ENCODE results near the gene ADAT2.
"Not testable (repeated sequence)": the region's sequence is repeated elsewhere in the genome, so short reads cannot be mapped to it uniquely, and the experiment has no call there.

ADAT2 gene

GRCh38 chr6:143450453-143451371 is at the start of gene ADAT2, which contains the start of gene PEX3:
Gene ADAT2, minus strand, starts transcription at chr6:143450695. Its CDS starts 37 bp downstream, at chr6:143450658.
Gene PEX3, plus strand, starts transcription at chr6:143450805. Its CDS starts 238 bp downstream, at chr6:143451043.
- peak; percentile 75 to 89 (median 87) for DNase-seq (ENCODE audit: low read depth in 2 of 3, low spot score in 2 of 3)

- no peak for DNase-seq (ENCODE audit: low read depth in 2 of 3, low spot score in 2 of 3)
Measured at GRCh38 chr6:143498428-143498827, 47.9 kb upstream of the ADAT2 start.

DNA sequence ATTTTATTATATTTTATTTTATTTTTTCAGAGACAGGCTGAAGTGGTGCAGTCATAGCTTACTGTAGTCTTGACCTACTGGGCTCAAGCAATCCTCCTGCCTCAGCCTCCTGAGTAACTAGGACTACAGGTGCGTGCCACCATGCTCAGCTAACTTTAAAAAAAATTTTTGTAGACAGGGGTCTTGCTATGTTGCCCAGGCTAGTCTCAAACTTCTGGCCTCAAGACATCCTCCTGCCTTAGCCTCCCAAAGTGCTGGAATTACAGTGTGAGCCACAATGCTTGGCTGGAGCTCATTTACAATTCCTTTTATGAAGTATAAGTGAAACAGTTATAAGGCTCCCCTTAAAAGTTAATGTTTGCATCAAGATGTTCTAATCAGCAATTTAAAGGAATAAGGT is 46.5 kb upstream of the ADAT2 start:
- no peak for DNase-seq (ENCODE audit: low read depth in 2 of 3, low spot score in 2 of 3)

DNA sequence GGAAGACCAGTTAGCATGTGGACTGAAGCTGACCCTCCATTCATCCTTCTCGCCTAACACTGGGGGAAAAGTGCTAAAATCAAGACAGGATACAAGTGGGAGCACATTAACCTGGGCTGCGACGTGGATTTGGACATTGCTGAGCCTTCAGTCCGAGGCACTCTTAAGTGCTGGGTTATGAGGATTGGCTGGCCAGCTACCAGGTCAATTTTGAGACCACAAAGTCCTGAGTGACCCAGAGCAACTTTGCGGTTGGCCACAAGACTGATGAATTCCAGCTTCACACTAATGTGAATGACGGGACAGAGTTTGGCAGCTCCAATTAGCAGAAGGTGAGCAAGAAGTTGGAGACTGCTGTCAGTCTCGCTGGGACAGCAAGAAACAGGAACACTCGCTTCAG is 40.3 kb upstream of the ADAT2 start:
- DNase-seq (ENCODE audit: low read depth in 2 of 3, low spot score in 2 of 3), result no peak

DNA sequence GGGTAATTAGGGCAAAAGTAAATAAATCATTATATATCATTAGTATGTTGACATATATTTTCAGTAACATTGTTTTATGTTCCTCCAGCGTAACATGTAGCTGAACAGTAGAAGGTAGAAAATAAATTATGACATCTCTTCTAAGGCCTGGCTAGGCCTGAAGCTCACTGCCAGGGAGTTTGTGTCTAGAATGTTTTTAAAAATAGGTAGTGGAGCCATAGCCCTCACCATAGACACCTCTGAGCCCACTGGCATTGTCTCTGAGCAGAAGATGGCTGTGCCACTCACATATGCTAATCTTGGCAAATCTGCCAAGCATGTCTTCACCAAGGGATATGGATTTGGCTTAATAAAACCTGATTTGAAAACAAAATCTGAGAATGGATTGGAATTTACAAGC is 39.7 kb upstream of the ADAT2 start:
- DNase-seq (ENCODE audit: low read depth in 2 of 3, low spot score in 2 of 3), result no peak

DNA sequence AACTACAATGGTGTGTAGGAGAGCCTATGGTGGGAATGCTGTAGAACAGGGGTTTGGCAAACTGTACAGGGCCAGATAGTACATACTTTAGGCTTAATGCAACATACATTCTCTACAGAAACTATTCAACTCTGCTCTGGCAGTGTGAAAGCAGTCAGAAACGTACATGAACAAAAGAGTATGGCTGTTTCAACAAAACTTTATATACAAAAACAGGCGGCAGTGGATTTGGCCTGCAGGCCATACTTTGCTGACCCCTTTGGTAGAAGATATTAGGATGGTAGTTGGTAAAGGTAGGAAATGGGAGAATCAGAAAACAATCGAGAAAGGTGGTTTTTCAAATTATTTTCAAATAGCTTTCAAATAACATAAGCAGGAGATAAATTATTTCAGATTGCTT is 36.3 kb upstream of the ADAT2 start:
- DNase-seq (ENCODE audit: low read depth in 2 of 3, low spot score in 2 of 3), result no peak

DNA sequence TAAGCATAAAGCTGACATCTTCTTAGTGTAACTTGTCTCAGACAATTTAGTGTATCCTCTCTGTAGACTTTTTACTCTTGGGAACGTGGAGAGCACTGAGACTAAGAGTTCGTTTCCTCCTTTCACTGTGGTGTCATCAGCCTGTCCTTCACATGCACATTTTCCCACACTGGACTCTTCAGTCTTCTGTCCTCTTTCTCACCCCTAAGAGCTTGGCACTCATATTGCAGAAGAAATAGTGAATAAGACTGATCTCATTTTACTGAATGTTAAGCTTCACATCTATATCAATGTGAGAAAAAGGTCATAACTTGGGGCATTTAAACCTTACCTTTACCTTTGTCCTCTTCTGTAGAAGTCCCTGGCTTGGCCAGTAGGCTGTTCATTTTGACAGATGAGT is 35.5 kb upstream of the ADAT2 start:
- DNase-seq (ENCODE audit: low read depth in 2 of 3, low spot score in 2 of 3), result no peak

DNA sequence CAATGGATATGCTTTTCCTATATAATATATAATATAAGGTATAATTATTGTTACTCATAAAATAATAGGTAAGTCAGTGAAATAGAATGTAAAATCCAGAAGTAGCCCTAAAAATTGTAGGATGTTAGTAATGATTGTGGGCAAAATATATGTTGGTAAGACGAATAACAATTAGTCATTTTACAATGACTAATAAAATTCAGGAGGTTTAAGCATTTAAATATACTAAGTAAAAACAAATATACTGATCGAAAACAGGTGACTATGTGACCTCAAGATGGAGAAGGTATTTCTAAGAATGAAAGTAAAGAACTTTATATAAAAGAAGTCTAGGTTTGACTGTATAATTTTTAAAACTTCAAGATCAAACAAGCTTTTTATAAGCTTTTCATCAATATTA is 32.1 kb upstream of the ADAT2 start:
- no peak for DNase-seq (ENCODE audit: low read depth in 2 of 3, low spot score in 2 of 3)

GRCh38 chr6:143478479-143479062 is 28.1 kb upstream of the ADAT2 start:
- no peak for DNase-seq (ENCODE audit: low read depth in 2 of 3, low spot score in 2 of 3)

GRCh38 chr6:143476545-143476944 is 26.1 kb upstream of the ADAT2 start:
- DNase-seq (ENCODE audit: low read depth in 2 of 3, low spot score in 2 of 3), result no peak

DNA sequence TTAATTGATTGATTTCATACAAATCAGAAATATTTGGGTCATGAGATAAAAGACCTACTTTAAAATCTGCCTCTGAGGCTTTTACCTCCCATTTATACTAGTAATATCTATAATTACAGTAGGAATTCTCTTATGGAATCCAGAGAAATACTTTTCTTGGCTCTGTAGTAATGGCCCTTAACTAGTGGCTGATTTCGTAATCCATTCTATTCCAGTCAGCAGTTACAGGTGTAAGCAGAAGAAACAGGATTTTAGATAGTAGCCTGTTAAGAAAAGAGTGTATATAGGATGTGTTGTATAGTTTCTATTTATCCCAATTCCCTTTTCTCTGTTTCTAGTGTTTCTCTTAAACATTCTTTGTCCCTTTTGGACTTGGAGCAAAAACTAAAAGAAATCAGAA is 21.3 kb upstream of the ADAT2 start:
- no peak for DNase-seq (ENCODE audit: low read depth in 2 of 3, low spot score in 2 of 3)

DNA sequence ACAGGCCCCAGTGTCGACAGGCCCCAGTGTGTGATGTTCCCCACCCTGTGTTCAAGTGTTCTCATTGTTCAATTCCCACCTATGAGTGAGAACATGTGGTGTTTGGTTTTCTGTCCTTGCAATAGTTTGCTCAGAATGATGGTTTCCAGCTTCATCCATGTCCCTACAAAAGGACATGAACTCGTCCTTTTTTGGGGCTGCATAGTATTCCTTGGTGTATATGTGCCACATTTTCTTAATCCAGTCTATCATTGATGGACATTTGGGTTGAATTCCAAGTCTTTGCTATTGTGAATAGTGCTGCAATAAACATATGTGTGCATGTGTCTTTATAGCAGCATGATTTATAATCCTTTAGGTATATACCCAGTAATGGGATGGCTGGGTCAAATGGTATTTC is 18.3 kb upstream of the ADAT2 start:
- not testable (repeated sequence) for DNase-seq (ENCODE audit: low read depth in 2 of 3, low spot score in 2 of 3)

GRCh38 chr6:143468026-143468425 is 17.5 kb upstream of the ADAT2 start:
- DNase-seq (ENCODE audit: low read depth in 2 of 3, low spot score in 2 of 3), result no peak

DNA sequence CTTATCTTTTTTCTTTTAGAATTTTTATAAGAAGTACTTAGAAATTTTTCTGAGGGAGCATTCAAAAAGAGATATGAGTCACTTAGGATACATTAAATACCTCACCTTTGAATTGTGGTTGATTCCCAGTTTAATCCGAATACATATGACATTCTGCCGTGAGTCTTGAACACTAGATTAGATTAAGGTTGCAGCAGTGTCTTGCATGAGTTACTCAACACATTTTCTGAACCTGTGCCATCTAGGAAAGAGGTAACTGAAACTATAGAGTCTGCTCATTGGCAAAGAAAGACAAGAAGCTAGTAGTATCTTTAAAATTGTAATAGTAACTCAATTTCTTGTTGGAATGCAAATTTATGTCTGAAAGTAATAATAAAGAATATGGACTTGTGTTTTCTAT is 15.1 kb upstream of the ADAT2 start:
- DNase-seq (ENCODE audit: low read depth in 2 of 3, low spot score in 2 of 3), result no peak

- DNase-seq (ENCODE audit: low read depth in 2 of 3, low spot score in 2 of 3), result no peak
Measured at GRCh38 chr6:143457563-143458359, 7.3 kb upstream of the ADAT2 start.

DNA sequence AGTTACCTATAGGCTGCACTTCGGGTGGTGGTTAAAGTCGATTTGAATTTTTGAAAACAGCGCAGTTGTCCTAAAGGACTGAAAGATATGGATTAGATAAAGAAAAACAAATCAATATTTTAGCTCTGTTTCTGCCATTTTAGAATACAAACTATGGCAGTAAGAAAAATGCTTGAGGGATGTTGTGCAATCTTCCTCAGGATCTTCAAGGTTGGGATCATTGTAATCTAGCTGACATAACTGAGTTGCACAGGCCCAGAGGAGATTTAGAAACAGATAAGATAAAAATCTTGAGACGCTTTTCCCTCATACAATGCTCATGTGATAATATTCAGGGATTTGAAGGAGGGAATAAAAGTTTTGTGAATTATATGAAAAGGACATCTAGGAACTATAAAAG is 1.0 kb upstream of the ADAT2 start:
- no peak for DNase-seq (ENCODE audit: low read depth in 2 of 3, low spot score in 2 of 3)

- peak in 1 of 3 experiments; percentile 18 for DNase-seq (ENCODE audit: low read depth in 2 of 3, low spot score in 2 of 3)
Measured at GRCh38 chr6:143449714-143450452, 612 bp downstream of the ADAT2 start.

- DNase-seq (ENCODE audit: low read depth in 2 of 3, low spot score in 2 of 3), result no peak
Measured at GRCh38 chr6:143449082-143449713, 1.3 kb downstream of the ADAT2 start.

GRCh38 chr6:143447865-143448264 is 2.6 kb downstream of the ADAT2 start:
- not testable (repeated sequence) for DNase-seq (ENCODE audit: low read depth in 2 of 3, low spot score in 2 of 3)

DNA sequence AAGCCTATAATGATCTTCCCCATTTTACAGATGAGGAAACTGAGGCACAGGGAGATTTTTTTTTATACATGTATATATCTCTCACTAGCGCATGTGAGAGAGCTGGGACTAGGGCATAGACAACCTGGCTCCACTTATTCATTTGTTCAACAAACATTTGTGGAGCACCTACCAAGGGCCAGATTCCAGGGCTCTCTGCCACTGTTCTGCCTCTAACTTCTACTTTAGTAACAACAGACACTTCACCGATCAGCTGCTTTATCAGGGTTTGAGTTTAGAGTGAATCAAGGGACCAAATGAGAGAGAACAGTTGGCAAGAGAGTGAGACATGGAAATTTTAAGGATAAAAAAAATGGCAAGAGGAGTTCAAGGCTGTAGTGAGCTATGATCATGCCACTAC is 7.4 kb downstream of the ADAT2 start:
- DNase-seq (ENCODE audit: low read depth in 2 of 3, low spot score in 2 of 3), result no peak
